GM12872 (cell line): ENCODE results near the gene MYO3A.

Experiments
- TF ChIP-seq, protein P1 (sequence below): IDR thresholded peaks from 3 replicates; pipeline ENCODE4 v1.5.1; 2011; ENCODE audit warnings: low read depth, mild to moderate bottlenecking, low read length, moderate library complexity; ENCODE audit not compliant: insufficient read depth

MYO3A gene

DNA sequence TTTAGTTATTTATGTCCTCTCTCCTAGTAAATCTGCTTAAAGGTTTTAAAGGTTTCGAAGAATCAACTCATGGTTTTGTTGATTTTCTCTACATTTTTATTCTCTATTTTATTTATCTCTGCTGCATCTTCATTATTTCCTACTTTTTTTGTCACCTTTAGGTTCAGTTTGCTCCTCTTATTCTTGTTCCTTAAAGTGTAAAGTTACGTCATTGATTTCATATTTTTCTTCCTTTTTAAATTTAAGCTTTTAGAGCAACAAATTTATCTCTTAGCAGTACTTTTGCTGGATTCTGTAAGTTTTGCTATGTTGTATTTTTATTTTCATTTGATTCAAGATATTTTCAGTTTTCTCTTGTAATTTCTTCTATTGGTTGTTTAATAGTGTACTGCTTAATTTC is 10.7 kb downstream of the MYO3A start:
- TF ChIP-seq, protein P1, sequence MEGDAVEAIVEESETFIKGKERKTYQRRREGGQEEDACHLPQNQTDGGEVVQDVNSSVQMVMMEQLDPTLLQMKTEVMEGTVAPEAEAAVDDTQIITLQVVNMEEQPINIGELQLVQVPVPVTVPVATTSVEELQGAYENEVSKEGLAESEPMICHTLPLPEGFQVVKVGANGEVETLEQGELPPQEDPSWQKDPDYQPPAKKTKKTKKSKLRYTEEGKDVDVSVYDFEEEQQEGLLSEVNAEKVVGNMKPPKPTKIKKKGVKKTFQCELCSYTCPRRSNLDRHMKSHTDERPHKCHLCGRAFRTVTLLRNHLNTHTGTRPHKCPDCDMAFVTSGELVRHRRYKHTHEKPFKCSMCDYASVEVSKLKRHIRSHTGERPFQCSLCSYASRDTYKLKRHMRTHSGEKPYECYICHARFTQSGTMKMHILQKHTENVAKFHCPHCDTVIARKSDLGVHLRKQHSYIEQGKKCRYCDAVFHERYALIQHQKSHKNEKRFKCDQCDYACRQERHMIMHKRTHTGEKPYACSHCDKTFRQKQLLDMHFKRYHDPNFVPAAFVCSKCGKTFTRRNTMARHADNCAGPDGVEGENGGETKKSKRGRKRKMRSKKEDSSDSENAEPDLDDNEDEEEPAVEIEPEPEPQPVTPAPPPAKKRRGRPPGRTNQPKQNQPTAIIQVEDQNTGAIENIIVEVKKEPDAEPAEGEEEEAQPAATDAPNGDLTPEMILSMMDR: no peak

GRCh38 chr10:25952857-25953256 is 18.8 kb downstream of the MYO3A start:
- TF ChIP-seq, protein P1: no peak

GRCh38 chr10:25954851-25955250 is 20.8 kb downstream of the MYO3A start:
- TF ChIP-seq, protein P1: no peak

- TF ChIP-seq, protein P1: no peak
Measured at GRCh38 chr10:25959540-25960232, 25.7 kb downstream of the MYO3A start.

DNA sequence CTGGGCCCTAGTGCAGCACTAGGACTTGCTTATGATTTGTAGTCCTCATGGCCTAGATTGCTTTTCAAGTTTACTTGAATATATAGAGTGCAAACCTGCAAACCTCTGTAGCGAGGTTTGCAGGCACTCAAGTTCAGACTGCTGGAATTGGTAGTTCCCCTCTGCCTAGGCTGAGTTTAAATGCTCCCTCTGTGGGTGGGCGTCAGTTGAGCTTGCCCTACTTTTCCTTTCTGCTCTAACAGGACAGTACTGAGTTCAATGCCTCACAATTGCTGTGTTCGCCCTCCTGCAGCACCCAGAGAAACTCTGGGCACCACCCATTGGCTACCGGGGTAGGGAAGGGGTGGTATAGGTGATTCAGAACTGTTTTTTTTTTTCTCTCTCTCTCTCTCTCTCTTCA is 31.6 kb downstream of the MYO3A start:
- TF ChIP-seq, protein P1: no peak

- TF ChIP-seq, protein P1: no peak
Measured at GRCh38 chr10:25966844-25967243, 32.8 kb downstream of the MYO3A start.

DNA sequence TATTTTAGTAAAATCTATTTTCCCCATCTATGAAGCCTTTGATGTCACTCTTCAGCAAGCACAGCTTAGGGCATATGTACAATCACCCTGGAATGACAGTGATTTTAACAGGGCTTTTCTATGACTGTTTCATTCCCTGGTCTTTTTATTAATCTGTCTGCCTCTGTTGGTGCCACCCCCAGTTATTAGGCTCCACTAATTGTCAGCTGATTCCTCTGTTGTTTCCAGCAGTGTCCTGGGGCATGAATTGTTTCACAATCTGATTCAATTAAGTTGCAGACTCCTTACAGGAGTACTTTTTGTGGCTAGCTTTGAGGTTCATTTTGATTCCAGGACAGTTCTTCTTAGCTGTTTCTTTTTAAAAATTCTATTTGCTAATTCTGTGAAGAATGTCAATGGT is 38.6 kb downstream of the MYO3A start:
- TF ChIP-seq, protein P1: no peak
